ENCODE results near the gene CYP26C1.

CYP26C1 gene

DNA sequence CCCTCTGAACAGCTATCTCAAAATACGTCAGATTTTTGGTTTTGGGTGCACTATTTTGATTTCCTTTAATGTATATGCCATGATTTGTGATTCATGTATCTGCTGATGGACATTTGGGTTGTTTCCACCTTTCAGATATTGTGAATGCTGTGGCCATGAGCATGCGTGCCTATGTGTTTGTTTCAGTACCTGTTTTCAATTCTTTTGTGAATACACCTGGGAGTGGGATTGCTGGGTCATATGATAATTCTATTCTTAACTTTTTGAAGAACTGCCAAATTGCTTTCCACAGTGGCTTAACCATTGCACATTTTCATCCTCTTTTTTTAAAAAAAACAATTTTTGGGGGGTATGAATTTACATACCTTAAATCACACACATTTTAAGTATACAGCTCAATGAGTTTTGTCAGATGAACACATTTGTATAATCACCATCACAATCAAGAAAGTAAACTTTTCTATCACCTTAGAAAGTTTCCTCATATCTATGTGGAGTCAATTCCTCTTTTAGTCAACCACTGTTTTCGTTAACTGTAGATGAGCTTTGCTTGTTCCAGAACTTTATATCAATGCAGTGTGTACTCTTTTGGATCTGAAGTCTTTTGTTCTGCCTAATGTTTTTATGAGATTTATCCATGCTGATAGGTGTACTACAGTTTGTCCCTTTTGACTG is 50.0 kb downstream of the CYP26C1 start:
- H3K9me3 ChIP-seq (ENCODE audit: insufficient read depth, low read depth, low read length): no peaks in the 10 kb centered on the region
- H3K4me1 ChIP-seq (ENCODE audit: insufficient read depth, low read length, poor library complexity, severe bottlenecking): peaks cover 4% of the 10 kb centered on the region
- no peak overlapping the region for H3K4me3 ChIP-seq (ENCODE audit: low read length, poor library complexity, severe bottlenecking)
- no peaks in the 10 kb centered on the region for H3K27me3 ChIP-seq (ENCODE audit: insufficient read depth, low read length, poor library complexity, severe bottlenecking)
- no peak overlapping the region for H2AFZ ChIP-seq (ENCODE audit: low read length)
- H3K9ac ChIP-seq (ENCODE audit: low read depth, low read length, poor library complexity, severe bottlenecking): no peak overlapping the region
- no peaks in the 10 kb centered on the region for H3K79me2 ChIP-seq (ENCODE audit: insufficient read depth, low read length)
- H3K36me3 ChIP-seq (ENCODE audit: insufficient read depth, low read length): no peaks in the 10 kb centered on the region
- no peak overlapping the region for H3K4me2 ChIP-seq (ENCODE audit: low read depth, low read length, poor library complexity, severe bottlenecking)
- H3F3A ChIP-seq (ENCODE audit: low read depth): no peaks in the 10 kb centered on the region
- H4K20me1 ChIP-seq (ENCODE audit: insufficient read depth, low read length, poor library complexity, severe bottlenecking): no peaks in the 10 kb centered on the region
- no peaks in the 10 kb centered on the region for H3K9me2 ChIP-seq (replicated peaks; ENCODE audit: low read depth, low read length)
- TF ChIP-seq EZH2phosphoT487 (IDR thresholded peaks at IDR 0.05; ENCODE audit: borderline replicate concordance): no peak
- TF ChIP-seq, protein P1, sequence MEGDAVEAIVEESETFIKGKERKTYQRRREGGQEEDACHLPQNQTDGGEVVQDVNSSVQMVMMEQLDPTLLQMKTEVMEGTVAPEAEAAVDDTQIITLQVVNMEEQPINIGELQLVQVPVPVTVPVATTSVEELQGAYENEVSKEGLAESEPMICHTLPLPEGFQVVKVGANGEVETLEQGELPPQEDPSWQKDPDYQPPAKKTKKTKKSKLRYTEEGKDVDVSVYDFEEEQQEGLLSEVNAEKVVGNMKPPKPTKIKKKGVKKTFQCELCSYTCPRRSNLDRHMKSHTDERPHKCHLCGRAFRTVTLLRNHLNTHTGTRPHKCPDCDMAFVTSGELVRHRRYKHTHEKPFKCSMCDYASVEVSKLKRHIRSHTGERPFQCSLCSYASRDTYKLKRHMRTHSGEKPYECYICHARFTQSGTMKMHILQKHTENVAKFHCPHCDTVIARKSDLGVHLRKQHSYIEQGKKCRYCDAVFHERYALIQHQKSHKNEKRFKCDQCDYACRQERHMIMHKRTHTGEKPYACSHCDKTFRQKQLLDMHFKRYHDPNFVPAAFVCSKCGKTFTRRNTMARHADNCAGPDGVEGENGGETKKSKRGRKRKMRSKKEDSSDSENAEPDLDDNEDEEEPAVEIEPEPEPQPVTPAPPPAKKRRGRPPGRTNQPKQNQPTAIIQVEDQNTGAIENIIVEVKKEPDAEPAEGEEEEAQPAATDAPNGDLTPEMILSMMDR (conservative IDR thresholded peaks at IDR 0.05; ENCODE audit: low read length): no peak

DNA sequence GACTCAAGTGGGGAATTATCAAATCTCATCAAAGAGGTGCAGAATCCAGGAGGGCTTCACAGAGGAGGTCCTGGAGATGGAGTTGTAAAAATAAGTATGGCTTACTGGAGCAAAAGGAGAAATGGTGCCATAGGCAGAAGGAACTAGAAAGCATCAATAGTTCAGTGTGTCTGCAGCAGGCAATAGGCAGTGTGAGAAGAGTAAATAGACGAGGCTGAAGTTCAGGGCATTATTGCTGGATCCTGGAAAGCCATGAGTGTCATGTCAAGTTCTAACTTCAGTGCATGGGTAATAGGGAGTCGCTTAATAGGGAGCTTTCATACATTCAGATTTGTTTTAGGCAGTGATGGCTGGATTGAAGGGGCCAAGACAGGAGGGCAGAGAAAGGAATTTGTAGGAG is 52.4 kb downstream of the CYP26C1 start:
- Histone ChIP-seq H3K4me3 (ENCODE audit: low read length, poor library complexity, severe bottlenecking) (no peak overlapping the region), H3F3A (ENCODE audit: low read depth) (no peaks in the 10 kb centered on the region), H4K20me1 (ENCODE audit: insufficient read depth, low read length, poor library complexity, severe bottlenecking) (no peaks in the 10 kb centered on the region), H3K9ac (ENCODE audit: low read depth, low read length, poor library complexity, severe bottlenecking) (no peak overlapping the region), H3K4me2 (ENCODE audit: low read depth, low read length, poor library complexity, severe bottlenecking) (no peak overlapping the region), H3K9me3 (ENCODE audit: insufficient read depth, low read depth, low read length) (no peaks in the 10 kb centered on the region), H2AFZ (ENCODE audit: low read length) (no peak overlapping the region), H3K36me3 (ENCODE audit: insufficient read depth, low read length) (no peaks in the 10 kb centered on the region), H3K79me2 (ENCODE audit: insufficient read depth, low read length) (no peaks in the 10 kb centered on the region), H3K4me1 (ENCODE audit: insufficient read depth, low read length, poor library complexity, severe bottlenecking) (peaks cover 11% of the 10 kb centered on the region), H3K9me2 (replicated peaks; ENCODE audit: low read depth, low read length) (no peaks in the 10 kb centered on the region), H3K27me3 (ENCODE audit: insufficient read depth, low read length, poor library complexity, severe bottlenecking) (no peaks in the 10 kb centered on the region)
- TF ChIP-seq, protein P1 (conservative IDR thresholded peaks at IDR 0.05; ENCODE audit: low read length): no peak

DNA sequence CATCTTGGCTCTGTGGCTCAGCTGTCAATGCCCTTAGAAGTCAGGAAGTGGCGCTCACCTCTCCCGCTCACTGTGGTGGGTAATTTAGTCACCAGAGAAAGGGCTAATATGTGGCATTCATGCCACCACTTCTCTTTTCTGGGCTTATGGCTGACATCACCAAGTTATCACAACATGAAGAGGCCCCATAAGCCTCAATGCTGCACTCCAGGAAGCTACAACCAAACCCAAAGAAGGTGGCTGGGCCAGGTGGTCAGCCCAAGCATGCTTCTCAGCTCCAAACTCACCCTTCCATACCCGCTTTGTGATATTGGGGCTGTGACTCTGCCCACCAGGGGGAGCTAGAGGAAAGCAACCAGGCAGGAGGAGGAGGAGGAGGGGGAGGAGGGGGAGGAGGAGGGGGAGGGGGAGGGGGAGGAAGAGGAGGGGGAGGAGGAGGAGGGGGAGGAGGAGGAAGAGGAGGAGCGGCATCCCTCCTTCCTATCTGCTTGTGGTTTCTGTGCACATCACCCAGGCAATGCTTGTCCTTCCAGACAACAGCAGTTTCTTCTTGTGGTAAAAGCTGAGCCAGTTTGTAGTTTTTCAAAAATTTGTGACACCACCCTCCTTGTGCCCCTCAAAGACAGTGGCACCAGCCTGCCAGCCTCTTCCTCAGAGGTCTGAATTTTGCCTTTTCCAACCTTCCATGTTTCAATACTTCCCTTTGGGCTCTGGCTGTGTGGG is 55.2 kb downstream of the CYP26C1 start:
- Histone ChIP-seq H3K9me2 (replicated peaks; ENCODE audit: low read depth, low read length) (no peaks in the 10 kb centered on the region), H3K27me3 (ENCODE audit: insufficient read depth, low read length, poor library complexity, severe bottlenecking) (no peaks in the 10 kb centered on the region), H3K36me3 (ENCODE audit: insufficient read depth, low read length) (no peaks in the 10 kb centered on the region), H3K79me2 (ENCODE audit: insufficient read depth, low read length) (no peaks in the 10 kb centered on the region), H4K20me1 (ENCODE audit: insufficient read depth, low read length, poor library complexity, severe bottlenecking) (no peaks in the 10 kb centered on the region), H3K9me3 (ENCODE audit: insufficient read depth, low read depth, low read length) (no peaks in the 10 kb centered on the region), H3K9ac (ENCODE audit: low read depth, low read length, poor library complexity, severe bottlenecking) (peak overlapping the region; percentile 19), H3K4me3 (ENCODE audit: low read length, poor library complexity, severe bottlenecking) (no peak overlapping the region), H2AFZ (ENCODE audit: low read length) (peak overlapping the region; percentile 76), H3F3A (ENCODE audit: low read depth) (no peaks in the 10 kb centered on the region), H3K4me2 (ENCODE audit: low read depth, low read length, poor library complexity, severe bottlenecking) (peak overlapping the region; percentile 28), H3K4me1 (ENCODE audit: insufficient read depth, low read length, poor library complexity, severe bottlenecking) (peaks cover 11% of the 10 kb centered on the region)
- TF ChIP-seq, protein P1 (conservative IDR thresholded peaks at IDR 0.05; ENCODE audit: low read length): peak; percentile 67
- no peak for TF ChIP-seq EZH2phosphoT487 (IDR thresholded peaks at IDR 0.05; ENCODE audit: borderline replicate concordance)

Measured in Loucy (cell line).